Lower leg skin (tissue), 3 donors: ENCODE data around the gene SIRPA.

ENCODE experiments used
- CTCF ChIP-seq, 3 donors: fragments of 450-650 bp; IDR thresholded peaks; one replicate each; pipeline ENCODE4 v1.5.1; 2016; ENCODE audit warnings: antibody characterized with exemption in 3 of 3, mild to moderate bottlenecking in 3 of 3, moderate library complexity in 2 of 3
- POLR2A ChIP-seq, 2 donors: fragments of 450-650 bp; IDR thresholded peaks; one replicate each; pipeline ENCODE4 v1.6.1; 2016 to 2017; ENCODE audit warnings: antibody characterized with exemption in 2 of 2, mild to moderate bottlenecking in 1 of 2, moderate library complexity in 1 of 2

GRCh38 chr20:1929460-1929859 is 34.3 kb downstream of the SIRPA start:
- TF ChIP-seq CTCF (IDR thresholded peaks at IDR 0.05) (no peak), POLR2A (IDR thresholded peaks at IDR 0.05) (no peak)
